Bronchial epithelial cell (primary cell): Measurements from ENCODE around the gene TERB2. TPM values are rescaled to one million over a fixed set of nuclear protein-coding genes. Genes with fewer than 3 reads are reported as not detected.
"Not testable (repeated sequence)": the region's sequence is repeated elsewhere in the genome, so short reads cannot be mapped to it uniquely, and the experiment has no call there.

Experiments used
- DNase-seq: peaks from one replicate; pipeline ENCODE4 v3.0.0-alpha.2; 2010; ENCODE audit warnings: low read depth
- FAIRE-seq: peaks from 2 replicates; lab custom pipeline; 2011; peaks lifted over from hg19 to GRCh38; lab: Jason Lieb, UNC
- H3K27me3 ChIP-seq: 2 replicates; pipeline ENCODE4 v1.5.1; 2011; ENCODE audit warnings: low read length; ENCODE audit not compliant: control insufficient read depth, insufficient read depth
- H3K36me3 ChIP-seq: 2 replicates; pipeline ENCODE4 v1.5.1; 2011; ENCODE audit warnings: low read length; ENCODE audit not compliant: control insufficient read depth, insufficient read depth
- H3K4me3 ChIP-seq: 2 replicates; pipeline ENCODE4 v1.5.1; 2011; ENCODE audit warnings: mild to moderate bottlenecking, low read depth, low read length, control low read depth
- total RNA-seq: library from RNA; depleted of rRNA; stranded (reverse); fragments of >200 nt; gene quantifications from 2 replicates; pipeline ENCODE4 v1.2.1, GENCODE V29; 2014
- TF ChIP-seq, protein P1 (sequence below): IDR thresholded peaks from 2 replicates; pipeline ENCODE4 v1.5.1; 2011; ENCODE audit warnings: mild to moderate bottlenecking, moderate library complexity, low read length, control low read depth, inconsistent platforms; ENCODE audit not compliant: insufficient read depth, severe bottlenecking

Gene TERB2, protein sequence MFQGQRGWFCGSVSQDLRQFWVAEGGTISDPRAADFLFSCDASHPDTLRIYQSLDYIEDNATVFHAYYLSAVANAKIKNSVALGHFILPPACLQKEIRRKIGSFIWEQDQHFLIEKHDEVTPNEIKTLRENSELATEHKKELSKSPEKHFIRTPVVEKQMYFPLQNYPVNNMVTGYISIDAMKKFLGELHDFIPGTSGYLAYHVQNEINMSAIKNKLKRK
- not detected in 2 replicates for total RNA-seq

DNA sequence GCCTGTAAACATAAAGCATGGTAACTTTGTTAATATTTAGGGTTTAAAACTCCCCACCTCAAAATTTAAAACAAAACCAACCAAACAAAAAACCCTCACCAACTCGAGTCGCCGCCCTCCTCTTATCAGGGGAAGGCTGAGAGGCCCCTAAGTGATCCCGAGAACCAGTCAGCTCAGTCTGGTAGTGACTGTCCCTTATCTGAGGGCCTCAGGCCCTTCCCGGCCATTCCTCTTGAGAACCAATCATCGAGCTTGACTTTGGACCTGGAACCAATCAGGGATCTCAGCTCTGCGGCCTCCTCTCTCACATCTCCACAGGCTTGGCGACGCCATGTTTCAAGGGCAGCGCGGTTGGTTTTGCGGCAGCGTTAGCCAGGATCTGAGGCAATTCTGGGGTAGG lies at the start of gene TERB2:
Gene TERB2, plus strand, starts transcription at position 300 of the 400 bp plus-strand sequence. Its CDS starts 32 bp downstream, at position 332.
- H3K4me3 ChIP-seq = no peak within 1 kb of the TSS
- DNase-seq (no peak), FAIRE-seq (no peak)
- H3K27me3 ChIP-seq = no peaks in the 10 kb centered on the region
- TF ChIP-seq, protein P1, sequence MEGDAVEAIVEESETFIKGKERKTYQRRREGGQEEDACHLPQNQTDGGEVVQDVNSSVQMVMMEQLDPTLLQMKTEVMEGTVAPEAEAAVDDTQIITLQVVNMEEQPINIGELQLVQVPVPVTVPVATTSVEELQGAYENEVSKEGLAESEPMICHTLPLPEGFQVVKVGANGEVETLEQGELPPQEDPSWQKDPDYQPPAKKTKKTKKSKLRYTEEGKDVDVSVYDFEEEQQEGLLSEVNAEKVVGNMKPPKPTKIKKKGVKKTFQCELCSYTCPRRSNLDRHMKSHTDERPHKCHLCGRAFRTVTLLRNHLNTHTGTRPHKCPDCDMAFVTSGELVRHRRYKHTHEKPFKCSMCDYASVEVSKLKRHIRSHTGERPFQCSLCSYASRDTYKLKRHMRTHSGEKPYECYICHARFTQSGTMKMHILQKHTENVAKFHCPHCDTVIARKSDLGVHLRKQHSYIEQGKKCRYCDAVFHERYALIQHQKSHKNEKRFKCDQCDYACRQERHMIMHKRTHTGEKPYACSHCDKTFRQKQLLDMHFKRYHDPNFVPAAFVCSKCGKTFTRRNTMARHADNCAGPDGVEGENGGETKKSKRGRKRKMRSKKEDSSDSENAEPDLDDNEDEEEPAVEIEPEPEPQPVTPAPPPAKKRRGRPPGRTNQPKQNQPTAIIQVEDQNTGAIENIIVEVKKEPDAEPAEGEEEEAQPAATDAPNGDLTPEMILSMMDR = no peak
- H3K36me3 ChIP-seq = no peaks in the 10 kb centered on the region

DNA sequence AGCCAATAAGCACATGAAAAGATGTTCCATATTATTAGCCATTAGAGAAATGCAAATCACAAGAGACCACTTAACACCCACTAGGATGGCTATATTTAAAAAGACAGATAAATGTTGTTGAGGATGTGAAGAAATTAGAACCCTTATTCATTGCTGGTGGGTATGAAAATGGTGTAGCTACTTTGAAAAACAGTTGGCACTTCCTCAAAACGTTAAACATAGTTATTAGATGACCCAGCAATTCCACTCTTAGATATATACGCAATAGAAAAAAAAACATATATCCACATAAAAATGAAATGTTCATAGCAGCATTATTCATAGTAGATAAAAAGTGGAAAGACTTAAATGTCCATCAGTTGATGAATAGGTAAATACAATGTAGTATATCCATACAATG lies 47.1 kb upstream of the TERB2 start:
- H3K36me3 ChIP-seq = no peaks in the 10 kb centered on the region
- no peak for FAIRE-seq
- no peak overlapping the region for H3K4me3 ChIP-seq
- TF ChIP-seq, protein P1 = no peak
- no peak for DNase-seq
- no peaks in the 10 kb centered on the region for H3K27me3 ChIP-seq

DNA sequence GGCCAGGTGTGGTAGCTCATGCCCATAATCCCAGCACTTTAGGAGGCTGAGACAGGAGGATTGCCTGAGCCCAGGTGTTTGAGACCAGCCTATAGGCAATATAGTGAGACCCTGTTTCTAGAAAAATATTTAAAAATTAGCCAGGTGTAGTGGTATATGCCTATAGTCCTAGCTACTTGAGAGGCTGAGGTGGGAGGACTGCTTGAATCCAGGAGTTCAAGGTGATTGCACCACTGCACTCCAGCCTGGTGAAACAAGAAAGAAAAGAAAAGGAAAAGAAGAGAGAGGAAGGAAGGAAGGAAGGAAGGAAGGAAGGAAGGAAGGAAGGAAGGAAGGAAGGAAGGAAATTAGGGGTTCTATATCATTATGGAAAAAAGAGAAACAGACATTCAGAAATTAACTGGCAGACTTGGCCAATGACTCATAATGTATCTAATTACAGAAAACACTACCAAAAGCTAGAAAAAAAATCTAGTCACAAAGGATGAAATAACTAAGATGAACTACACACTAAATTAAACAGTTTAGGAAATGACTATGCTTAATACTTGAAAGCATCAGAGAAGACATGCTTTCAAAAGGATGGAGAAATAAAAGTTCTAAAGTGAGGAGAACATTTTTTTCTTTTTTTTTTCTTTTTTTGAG lies 45.4 kb upstream of the TERB2 start:
- DNase-seq = no peak
- TF ChIP-seq, protein P1 = no peak
- Histone ChIP-seq H3K27me3 (no peaks in the 10 kb centered on the region), H3K4me3 (no peak overlapping the region), H3K36me3 (no peaks in the 10 kb centered on the region)
- FAIRE-seq = no peak

DNA sequence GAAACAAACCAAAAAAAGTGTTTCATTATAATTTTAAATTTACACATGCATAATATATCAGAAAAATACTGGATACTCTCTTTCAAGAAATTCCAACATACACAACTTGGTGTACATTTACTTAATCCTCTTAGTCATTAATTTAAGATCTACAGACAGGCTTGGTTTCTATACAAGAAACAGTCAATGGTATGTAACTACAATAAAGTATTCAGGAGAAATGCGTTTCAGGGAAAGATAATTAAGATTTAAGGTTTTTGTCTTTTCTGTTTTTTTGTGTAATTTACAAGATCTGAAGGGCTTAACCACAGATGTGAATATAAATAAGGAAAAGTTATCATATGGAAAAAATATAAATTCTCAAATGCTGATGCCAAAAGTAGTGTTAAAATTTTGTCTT lies 44.3 kb upstream of the TERB2 start:
- not testable (repeated sequence) for H3K4me3 ChIP-seq, H3K36me3 ChIP-seq, FAIRE-seq, DNase-seq, H3K27me3 ChIP-seq

DNA sequence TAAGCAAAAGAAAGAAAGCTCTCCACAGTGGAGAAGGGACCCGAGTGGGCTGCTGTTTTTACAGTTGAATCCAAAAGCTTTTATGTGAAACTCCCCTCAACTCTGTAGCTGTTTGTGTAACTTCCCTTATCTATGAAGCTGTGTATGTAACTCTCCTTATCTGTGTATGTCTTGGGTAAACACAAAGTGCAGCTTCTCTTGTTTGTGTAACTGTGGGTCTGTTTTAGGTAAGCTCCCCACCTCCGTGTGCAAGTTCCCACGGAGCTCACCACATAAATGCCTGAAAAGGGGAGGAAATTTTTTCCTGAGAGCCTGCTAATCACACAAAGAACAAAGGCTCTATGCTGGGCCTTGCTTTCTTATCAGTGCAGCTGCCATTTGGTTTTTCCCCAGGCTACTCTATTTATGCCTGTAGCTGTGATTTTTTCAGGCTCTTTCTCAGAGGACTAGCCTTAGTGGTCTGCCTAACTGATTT lies 43.5 kb upstream of the TERB2 start:
- FAIRE-seq, H3K36me3 ChIP-seq, H3K27me3 ChIP-seq, DNase-seq, H3K4me3 ChIP-seq: not testable (repeated sequence)

DNA sequence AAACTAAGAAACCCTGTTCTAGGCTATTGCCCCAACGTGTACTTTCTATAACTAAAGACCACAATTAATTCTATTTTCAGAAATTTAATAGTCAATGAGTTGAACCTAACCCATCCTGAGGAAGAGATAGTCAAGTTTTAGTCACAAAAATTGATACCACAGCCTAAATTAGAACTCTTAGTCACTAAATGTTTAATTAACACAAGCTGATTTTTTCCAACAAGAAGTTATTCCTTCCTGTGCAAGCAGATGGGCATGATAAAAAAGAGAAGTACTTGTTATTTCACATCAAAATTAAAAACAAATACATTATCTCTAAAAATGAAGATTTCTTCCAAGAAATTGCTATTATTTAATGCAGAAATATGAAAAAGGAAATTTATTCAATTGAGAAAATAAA lies 38.4 kb upstream of the TERB2 start:
- no peak for DNase-seq
- no peaks in the 10 kb centered on the region for H3K27me3 ChIP-seq
- TF ChIP-seq, protein P1 = no peak
- no peaks in the 10 kb centered on the region for H3K36me3 ChIP-seq
- no peak for FAIRE-seq
- no peak overlapping the region for H3K4me3 ChIP-seq

DNA sequence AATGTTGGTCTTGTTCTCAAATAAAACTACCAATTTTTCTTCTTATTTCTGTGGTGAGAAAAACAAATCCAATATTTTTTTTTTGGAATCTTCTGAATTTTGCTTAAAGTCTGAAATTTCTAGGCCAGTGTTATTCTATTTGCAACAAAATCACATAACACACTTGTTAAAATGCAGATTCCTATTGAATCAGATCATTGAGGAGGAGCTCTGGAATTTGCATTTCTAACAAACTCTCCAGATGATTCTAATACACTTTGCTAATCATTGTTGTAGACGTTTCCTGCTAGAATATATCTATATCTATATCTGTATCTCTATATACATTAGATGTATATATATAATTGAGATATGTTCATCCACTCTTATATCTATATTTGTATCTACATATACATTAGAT lies 27.8 kb upstream of the TERB2 start:
- H3K4me3 ChIP-seq, H3K36me3 ChIP-seq, FAIRE-seq, DNase-seq, H3K27me3 ChIP-seq: not testable (repeated sequence)

DNA sequence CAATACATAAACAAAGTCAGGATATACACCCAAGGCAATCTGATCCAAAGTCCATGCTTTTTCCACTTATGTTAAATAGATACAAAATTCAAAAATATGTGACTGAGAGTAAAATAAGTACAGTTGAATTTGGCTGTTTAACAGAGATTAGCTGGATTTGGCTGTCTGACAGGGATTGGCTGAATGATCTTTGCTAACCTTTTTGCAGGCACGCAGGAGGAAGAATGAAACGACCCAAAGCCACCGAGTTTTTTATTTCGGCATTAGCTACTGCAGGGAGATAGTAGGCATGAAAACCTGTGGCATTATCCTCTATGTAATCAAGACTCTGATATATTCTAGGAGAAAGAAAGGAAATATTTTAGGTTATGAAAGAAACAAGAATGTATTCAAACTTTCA lies 26.2 kb upstream of the TERB2 start:
- not testable (repeated sequence) for FAIRE-seq

DNA sequence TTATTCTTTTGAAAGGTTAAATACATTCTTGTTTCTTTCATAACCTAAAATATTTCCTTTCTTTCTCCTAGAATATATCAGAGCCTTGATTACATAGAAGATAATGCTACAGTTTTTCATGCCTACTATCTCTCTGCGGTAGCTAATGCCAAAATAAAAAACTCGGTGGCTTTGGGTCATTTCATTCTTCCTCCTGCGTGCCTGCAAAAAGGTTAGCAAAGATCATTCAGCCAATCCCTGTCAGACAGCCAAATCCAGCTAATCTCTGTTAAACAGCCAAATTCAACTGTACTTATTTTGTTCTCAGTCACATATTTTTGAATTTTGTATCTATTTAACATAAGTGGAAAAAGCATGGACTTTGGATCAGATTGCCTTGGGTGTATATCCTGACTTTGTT lies 1.8 kb downstream of the TERB2 start:
- not testable (repeated sequence) for DNase-seq, H3K27me3 ChIP-seq, H3K4me3 ChIP-seq, H3K36me3 ChIP-seq, FAIRE-seq

More for the DNA sequence above, 26.2 kb upstream of the TERB2 start:
- H3K4me3 ChIP-seq, DNase-seq, H3K27me3 ChIP-seq, H3K36me3 ChIP-seq: not testable (repeated sequence)
